ENCODE results near the gene TRPV3. TPM values are rescaled to one million over a fixed set of nuclear protein-coding genes. Genes with fewer than 3 reads are reported as not detected.
"Not testable (repeated sequence)": the region's sequence is repeated elsewhere in the genome, so short reads cannot be mapped to it uniquely, and the experiment has no call there.

TRPV3 gene
- total RNA-seq, 1 experiment from 2014 or later: 0.07 TPM

- no peak for DNase-seq
- Histone ChIP-seq H3K27me3 (no peaks in the 10 kb centered on the region), H3K9me3 (no peaks in the 10 kb centered on the region), H3K4me3 (no peak overlapping the region), H3K36me3 (no peaks in the 10 kb centered on the region)
Observed at GRCh38 chr17:3582915-3583314, 25.3 kb upstream of the TRPV3 start.

- H3K27me3 ChIP-seq, H3K36me3 ChIP-seq, DNase-seq, H3K9me3 ChIP-seq, H3K4me3 ChIP-seq: not testable (repeated sequence)
Observed at GRCh38 chr17:3578667-3579066, 21.1 kb upstream of the TRPV3 start.

GRCh38 chr17:3576970-3577369, 19.4 kb upstream of the TRPV3 start:
- H3K36me3 ChIP-seq: no peaks in the 10 kb centered on the region
- H3K27me3 ChIP-seq: no peaks in the 10 kb centered on the region
- H3K4me3 ChIP-seq: no peak overlapping the region
- no peaks in the 10 kb centered on the region for H3K9me3 ChIP-seq
- no peak for DNase-seq

- Histone ChIP-seq H3K9me3 (no peaks in the 10 kb centered on the region), H3K27me3 (no peaks in the 10 kb centered on the region), H3K4me3 (no peak overlapping the region), H3K36me3 (no peaks in the 10 kb centered on the region)
- peak; percentile 45 for DNase-seq
Observed at GRCh38 chr17:3575511-3575910, 17.9 kb upstream of the TRPV3 start.

- no peaks in the 10 kb centered on the region for H3K9me3 ChIP-seq
- H3K27me3 ChIP-seq: no peaks in the 10 kb centered on the region
- DNase-seq: no peak
- H3K4me3 ChIP-seq: no peak overlapping the region
- H3K36me3 ChIP-seq: no peaks in the 10 kb centered on the region
Observed at GRCh38 chr17:3574231-3574630, 16.6 kb upstream of the TRPV3 start.

GRCh38 chr17:3573246-3574100, 15.9 kb upstream of the TRPV3 start:
- no peak for DNase-seq
- no peak overlapping the region for H3K4me3 ChIP-seq
- H3K9me3 ChIP-seq: no peaks in the 10 kb centered on the region
- no peaks in the 10 kb centered on the region for H3K36me3 ChIP-seq
- no peaks in the 10 kb centered on the region for H3K27me3 ChIP-seq

- H3K9me3 ChIP-seq: no peaks in the 10 kb centered on the region
- no peak overlapping the region for H3K4me3 ChIP-seq
- H3K27me3 ChIP-seq: no peaks in the 10 kb centered on the region
- H3K36me3 ChIP-seq: no peaks in the 10 kb centered on the region
- DNase-seq: no peak
Observed at GRCh38 chr17:3572231-3572630, 14.6 kb upstream of the TRPV3 start.

- no peaks in the 10 kb centered on the region for H3K36me3 ChIP-seq
- H3K4me3 ChIP-seq: no peak overlapping the region
- H3K27me3 ChIP-seq: no peaks in the 10 kb centered on the region
- H3K9me3 ChIP-seq: no peaks in the 10 kb centered on the region
- DNase-seq: no peak
Observed at GRCh38 chr17:3571043-3571900, 13.7 kb upstream of the TRPV3 start.

- H3K27me3 ChIP-seq: no peaks in the 10 kb centered on the region
- H3K36me3 ChIP-seq: no peaks in the 10 kb centered on the region
- no peak for DNase-seq
- H3K9me3 ChIP-seq: no peaks in the 10 kb centered on the region
- no peak overlapping the region for H3K4me3 ChIP-seq
Observed at GRCh38 chr17:3569534-3570137, 12.0 kb upstream of the TRPV3 start.

- no peak for DNase-seq
- Histone ChIP-seq H3K27me3 (no peaks in the 10 kb centered on the region), H3K9me3 (no peaks in the 10 kb centered on the region), H3K4me3 (no peak overlapping the region), H3K36me3 (no peaks in the 10 kb centered on the region)
Observed at GRCh38 chr17:3566551-3566950, 8.9 kb upstream of the TRPV3 start.

GRCh38 chr17:3565143-3565542, 7.5 kb upstream of the TRPV3 start:
- no peaks in the 10 kb centered on the region for H3K9me3 ChIP-seq

GRCh38 chr17:3564241-3564640, 6.6 kb upstream of the TRPV3 start:
- H3K9me3 ChIP-seq: not testable (repeated sequence)

More at GRCh38 chr17:3565143-3565542, 7.5 kb upstream of the TRPV3 start:
- no peak for DNase-seq
- no peak overlapping the region for H3K4me3 ChIP-seq
- no peaks in the 10 kb centered on the region for H3K27me3 ChIP-seq
- H3K36me3 ChIP-seq: no peaks in the 10 kb centered on the region

GRCh38 chr17:3559270-3559645, 1.6 kb upstream of the TRPV3 start:
- Histone ChIP-seq H3K27me3 (no peaks in the 10 kb centered on the region), H3K9me3 (no peaks in the 10 kb centered on the region), H3K4me3 (no peak overlapping the region), H3K36me3 (no peaks in the 10 kb centered on the region)
- no peak for DNase-seq

More at GRCh38 chr17:3564241-3564640, 6.6 kb upstream of the TRPV3 start:
- not testable (repeated sequence) for H3K36me3 ChIP-seq, DNase-seq, H3K4me3 ChIP-seq, H3K27me3 ChIP-seq

GRCh38 chr17:3558603-3559269, 1.1 kb upstream of the TRPV3 start:
- no peak for DNase-seq

GRCh38 chr17:3556916-3557767, 470 bp downstream of the TRPV3 start:
- no peak overlapping the region for H3K4me3 ChIP-seq
- no peak for DNase-seq
- H3K27me3 ChIP-seq: no peaks in the 10 kb centered on the region
- no peaks in the 10 kb centered on the region for H3K9me3 ChIP-seq
- H3K36me3 ChIP-seq: no peaks in the 10 kb centered on the region

More at GRCh38 chr17:3558603-3559269, 1.1 kb upstream of the TRPV3 start:
- no peaks in the 10 kb centered on the region for H3K36me3 ChIP-seq
- H3K4me3 ChIP-seq: no peak overlapping the region
- no peaks in the 10 kb centered on the region for H3K27me3 ChIP-seq
- H3K9me3 ChIP-seq: no peaks in the 10 kb centered on the region
